ENCODE results near the gene NUP205.

The NUP205 gene

DNA sequence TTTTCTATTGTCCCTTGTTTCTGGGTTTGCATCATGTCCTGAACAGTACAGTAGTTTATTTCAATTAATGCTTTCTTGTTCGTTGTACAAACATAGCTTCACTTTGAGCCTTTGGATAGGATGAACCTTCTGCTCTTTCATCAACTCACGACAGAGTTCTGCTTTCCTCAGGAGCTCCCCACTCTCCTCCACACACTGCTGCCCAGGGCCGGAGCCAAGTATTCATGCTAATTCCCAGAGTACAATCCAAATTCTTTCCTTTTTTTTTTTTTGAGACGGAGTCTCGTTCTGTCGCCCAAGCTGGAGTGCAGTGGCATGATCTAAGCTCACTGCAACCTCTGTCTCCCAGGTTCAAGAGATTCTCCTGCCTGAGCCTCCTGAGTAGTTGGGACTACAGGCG lies 7.5 kb upstream of the NUP205 start:
- no peak for DNase-seq (ENCODE audit: low read depth in 2 of 2)

DNA sequence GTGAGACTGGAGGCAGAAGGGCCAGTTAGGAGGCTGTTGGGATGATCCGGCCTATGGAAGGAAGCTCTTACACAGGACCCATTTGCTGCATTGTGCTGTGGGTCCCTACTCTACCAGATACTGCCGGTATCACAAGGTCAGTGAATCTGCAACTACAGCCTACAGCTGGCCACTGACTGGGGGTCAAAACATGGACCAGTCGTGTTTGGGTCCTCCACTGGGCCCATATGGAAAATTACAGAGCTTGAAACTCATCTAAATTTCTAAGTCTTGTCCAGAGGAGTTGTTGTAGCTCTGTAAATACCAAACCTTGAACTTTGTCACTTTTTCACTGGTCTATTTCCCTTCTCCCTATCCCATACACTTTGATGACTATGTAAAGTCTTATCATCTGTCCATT lies 5.6 kb upstream of the NUP205 start:
- DNase-seq (ENCODE audit: low read depth in 2 of 2) = no peak

DNA sequence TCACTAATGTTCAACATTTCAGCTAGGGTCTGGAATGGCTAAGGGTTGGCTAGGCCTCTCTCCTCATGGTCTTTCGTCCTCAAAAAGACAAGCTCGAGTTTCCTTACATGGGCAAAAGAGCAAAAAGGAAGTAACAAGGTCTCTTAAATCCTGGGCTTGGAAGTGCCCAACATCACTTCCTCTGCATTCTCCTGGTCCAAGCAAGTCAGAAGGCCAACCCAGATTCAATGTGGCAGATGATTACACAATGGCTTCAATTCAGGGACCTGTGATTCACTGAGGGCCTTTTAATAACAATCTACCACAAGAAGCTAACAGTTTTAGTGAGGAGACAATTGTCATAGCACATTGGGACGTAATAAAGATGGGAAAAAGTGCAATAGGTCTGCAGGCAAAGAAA lies 4.4 kb upstream of the NUP205 start:
- DNase-seq (ENCODE audit: low read depth in 2 of 2) = no peak

DNA sequence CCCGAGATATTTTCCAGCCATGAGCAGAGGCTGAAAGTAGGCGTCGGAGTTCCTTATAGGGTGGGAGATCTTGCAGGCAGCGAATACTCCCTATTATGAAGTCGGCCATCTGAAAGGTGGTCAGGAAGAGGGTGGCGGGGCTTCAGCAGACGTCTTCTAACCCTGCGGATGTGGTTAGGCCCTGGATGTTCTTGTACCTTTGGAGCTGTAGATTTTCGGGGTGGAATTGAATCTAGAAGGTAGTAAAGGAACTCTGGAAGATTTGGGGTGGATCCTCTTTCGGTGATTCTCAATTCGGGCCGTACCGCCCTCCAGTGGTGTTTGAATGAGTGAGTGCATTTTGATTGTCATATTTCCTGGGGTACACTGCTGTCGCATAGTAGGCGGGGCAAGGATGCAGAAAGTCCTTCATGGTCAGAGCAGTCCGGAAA lies 635 bp downstream of the NUP205 start:
- peak; percentile 22 to 39 for DNase-seq (ENCODE audit: low read depth in 2 of 2)

DNA sequence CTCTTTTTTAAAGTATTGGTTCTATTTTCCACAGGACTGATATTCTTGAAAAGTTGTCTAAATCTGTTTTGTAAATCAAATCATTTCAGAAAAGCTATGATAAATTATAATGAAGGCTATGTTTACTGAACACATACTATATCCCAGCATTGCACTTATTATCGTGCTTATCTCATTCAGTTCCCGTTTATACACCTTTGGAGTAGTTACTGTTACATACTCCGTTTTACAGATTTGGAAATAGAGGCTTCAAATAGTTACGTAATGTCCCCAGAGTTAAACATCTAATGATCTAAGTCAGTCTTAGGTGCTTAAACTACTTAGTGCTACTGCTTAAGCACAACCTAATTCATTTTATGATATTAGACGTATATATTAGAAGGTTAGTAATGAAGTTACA lies 1.2 kb downstream of the NUP205 start:
- no peak for DNase-seq (ENCODE audit: low read depth in 2 of 2)

DNA sequence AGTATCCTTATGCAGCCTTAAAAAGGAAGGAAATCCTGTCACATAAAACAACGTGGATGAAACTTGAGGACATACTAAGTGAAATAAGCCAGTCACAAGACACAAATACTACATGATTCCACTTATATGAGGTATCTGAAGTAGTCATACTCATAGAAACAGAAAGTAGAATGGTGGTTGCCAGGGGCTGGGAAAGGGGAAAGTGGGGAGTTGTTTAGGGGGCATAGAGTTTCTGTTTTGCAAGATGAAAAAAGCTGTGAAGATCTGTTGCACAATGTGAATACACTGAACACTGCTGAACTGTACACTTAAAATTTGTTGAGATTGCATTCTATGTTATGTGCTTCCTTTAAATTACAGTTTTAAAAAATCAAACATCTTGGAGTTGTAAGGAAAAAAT lies 2.9 kb downstream of the NUP205 start:
- no peak for DNase-seq (ENCODE audit: low read depth in 2 of 2)

DNA sequence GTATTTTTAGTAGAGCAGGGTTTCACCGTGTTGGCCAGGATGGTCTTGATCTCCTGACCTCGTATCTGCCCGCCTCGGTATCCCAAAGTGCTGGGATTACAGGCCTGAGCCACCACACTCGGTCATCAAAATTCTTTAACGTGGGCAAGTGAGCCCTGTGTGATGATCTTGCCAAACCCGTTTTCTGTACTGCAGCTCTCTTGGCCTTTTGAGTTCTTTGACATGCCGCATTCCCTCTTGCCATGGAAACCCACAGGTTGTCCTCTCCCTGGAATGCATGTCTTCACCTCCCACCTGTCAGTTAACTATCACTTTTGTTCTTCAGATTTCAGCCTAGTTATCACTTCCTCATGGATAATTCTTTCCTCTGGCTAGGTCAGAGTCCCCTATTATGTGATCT lies 5.0 kb downstream of the NUP205 start:
- DNase-seq (ENCODE audit: low read depth in 2 of 2) = no peak

DNA sequence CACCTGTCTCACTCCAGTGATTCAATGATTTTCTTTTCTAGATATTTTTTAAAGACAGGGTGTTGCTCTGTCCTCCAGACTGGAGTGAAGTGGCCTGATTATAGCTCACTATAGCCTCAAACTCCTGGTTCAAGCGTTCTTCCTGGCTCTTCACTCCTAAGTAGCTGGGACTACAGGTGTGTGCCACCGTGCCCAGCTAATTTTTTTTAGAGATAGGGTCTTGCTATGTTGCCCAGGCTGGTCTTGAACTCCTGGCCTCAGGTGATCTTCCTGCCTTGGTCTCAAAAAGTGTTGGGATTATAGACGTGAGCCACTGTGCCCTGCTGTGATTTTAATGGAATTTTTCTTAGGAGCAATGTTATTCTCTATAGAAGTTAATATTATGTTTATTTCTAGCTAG lies 14.1 kb downstream of the NUP205 start:
- DNase-seq (ENCODE audit: low read depth in 2 of 2) = no peak

DNA sequence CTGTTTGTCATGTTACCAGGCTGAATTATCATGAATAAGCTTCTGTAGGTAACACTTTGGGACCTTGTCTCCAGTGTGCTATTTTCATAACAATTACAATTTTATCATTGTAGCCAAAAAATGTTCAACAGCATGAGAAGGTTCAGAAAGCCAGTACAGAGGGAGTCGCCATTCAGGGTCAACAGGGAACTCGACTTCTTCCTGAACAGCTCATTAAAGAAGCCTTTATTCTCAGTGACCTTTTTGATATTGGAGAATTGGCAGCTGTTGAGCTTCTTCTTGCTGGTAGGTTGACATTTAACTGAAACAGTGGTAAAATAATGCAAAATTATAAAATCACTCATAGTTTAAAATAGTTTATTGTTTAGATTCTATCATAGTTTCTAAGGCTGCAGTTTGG lies 15.8 kb downstream of the NUP205 start:
- no peak for DNase-seq (ENCODE audit: low read depth in 2 of 2)

DNA sequence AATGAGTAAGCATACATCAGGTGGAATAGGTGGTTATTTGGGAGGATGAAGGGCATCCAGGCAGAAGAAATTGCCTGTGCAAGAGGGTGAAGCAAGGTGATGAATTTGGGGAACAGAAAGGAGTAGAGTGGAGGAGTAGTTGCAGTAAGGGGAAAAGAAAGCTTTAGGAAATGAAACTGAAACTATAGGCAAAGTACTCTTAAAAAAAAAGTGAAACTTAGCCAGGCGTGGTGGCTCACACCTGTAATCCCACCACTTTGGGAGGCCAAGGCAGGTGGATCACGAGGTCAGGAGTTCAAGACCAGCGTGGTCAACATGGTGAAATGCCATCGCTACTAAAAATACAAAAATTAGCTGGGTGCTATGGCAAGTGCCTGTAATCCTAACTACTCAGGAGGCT lies 17.6 kb downstream of the NUP205 start:
- DNase-seq (ENCODE audit: low read depth in 2 of 2) = no peak

DNA sequence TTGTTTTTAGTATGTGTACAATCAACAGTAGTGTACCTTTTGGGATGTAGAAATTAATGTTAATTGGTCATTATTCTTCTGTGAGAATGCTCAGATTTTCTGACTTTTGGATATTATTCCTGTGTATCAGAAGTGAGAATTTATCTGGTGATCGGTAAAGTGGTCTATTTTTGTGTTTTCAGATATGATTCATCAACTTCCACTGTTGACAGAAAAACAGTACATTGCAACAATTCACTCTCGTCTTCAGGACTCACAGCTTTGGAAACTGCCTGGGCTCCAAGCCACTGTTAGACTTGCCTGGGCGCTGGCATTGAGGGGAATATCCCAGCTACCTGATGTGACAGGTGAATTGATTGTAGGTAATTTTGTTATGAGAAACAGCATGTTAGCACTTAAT lies 20.9 kb downstream of the NUP205 start:
- DNase-seq (ENCODE audit: low read depth in 2 of 2) = no peak

DNA sequence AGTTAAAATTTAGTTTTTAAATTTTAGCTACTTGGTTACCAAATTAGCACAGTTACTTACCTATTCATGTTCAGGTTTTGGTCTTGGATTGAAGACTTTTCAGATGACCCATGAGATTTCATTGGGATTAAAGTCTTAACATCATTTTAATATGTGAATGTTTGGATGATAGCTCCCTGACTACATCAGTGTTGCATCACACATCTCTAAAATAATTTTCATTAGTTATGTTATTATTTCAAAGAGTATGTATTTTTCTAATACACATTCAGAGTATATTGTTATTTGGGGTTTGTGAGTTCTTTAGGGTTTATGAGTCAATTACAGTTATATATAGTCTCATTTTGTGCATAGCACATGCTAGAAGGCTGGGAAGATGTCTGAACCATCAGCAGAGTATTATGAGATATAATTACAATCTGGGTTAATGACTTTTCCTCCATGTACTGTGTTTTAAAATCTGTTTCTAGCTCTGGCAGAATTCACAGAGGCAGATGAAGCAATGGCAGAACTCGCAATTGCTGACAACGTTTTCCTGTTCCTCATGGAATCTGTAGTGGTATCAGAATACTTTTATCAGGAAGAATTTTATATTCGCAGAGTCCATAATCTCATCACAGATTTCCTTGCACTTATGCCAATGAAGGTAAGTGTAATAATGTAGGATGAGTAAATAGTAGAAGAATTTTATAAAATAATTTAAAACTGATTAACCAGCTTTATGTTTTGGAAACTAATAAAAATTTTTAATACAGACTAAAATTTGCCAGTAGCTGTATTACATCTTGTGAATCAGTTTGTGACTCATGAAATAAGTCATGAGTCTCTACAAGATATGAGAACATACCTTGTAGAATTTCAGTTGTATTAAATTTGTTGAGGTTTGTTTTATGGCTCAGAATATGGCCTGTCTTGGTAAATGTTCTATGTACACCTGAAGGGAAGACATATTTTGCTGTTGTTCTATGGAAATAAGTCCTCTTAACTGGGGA lies 26.9 kb downstream of the NUP205 start:
- no peak for DNase-seq (ENCODE audit: low read depth in 2 of 2)

DNA sequence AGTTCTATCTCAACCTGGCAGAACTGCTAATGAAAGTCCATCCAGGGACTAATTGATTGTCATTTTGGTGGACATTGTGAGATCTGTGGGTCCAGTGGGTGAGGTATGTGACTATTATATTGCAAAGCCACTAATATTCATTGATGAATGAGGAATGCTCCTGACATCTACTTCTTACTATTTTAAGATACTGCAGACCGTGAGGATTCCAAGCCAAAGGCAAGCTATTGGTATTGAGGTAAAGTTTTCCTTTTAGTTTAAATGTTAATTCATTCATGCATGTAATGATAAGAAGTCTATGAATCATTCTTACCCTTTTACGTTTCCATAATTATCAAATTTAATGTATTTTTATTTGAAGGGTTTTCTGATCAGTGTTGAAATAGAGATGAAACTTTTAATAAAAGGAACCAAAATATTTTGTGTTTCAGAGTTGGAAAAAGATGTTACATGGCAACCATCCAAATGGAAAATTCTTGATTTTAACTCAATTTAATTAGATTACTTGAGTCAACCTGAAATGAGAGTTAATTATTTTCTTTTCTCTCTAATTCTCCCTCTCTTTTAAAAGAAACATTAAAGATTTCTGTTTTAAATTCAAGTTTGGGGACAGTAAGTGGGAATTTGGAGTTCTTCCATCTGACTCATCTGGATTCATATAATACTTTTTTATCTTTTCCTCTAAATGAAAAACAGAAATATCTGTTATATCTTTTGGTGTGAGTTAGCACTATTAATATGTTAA lies 39.6 kb downstream of the NUP205 start:
- no peak for DNase-seq (ENCODE audit: low read depth in 2 of 2)

DNA sequence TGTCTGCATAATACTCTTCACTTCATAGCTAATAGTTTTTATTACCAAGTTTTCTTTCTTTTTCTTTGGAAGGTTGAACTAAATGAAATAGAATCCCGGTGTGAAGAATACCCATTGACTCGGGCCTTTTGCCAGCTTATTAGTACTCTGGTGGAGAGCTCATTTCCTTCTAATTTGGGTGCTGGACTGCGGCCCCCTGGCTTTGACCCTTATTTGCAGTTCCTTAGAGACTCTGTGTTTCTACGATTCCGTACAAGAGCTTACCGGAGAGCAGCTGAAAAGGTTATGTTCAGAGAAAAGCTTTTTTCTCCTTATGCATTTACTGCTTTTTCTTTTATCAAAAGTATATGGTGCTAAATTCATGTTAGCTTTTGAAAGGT lies 40.2 kb downstream of the NUP205 start:
- DNase-seq (ENCODE audit: low read depth in 2 of 2) = no peak

DNA sequence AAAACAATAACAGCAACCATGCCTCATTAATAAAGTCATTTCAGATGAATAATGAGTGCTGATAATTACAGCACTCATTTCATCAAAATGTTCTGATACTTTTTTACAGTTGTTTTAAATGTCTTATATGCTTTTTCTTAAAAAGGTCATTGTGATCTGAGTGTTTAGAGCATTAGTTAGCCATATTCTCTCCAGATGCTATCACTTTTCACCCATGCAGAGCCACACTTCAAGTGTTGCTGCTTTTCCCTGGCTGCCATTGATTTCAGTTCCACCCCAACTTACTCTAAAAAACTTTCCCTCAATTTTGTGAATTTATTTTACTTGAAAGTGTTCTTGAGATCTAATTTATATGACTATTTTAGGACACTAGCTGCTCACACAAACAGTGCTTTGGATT lies 41.8 kb downstream of the NUP205 start:
- DNase-seq (ENCODE audit: low read depth in 2 of 2) = no peak

DNA sequence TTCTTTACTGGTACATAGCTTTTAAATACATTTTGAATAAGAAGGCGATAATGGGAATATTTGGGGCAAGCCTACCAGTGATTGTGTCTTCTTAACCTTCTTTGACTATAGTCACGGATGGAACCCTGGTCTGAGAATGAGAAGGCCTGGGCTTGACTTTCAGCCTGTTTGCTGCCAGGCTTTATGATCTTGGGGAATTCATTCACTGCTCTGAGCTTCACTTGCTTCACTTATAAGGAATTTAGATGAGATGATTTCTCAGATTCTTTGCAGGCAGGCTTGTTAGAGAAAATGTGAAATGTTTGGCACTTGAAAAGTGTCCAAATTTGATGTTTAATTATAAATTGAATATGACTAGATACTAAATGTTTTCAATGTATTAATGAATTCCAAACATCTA lies 42.5 kb downstream of the NUP205 start:
- no peak for DNase-seq (ENCODE audit: low read depth in 2 of 2)

DNA sequence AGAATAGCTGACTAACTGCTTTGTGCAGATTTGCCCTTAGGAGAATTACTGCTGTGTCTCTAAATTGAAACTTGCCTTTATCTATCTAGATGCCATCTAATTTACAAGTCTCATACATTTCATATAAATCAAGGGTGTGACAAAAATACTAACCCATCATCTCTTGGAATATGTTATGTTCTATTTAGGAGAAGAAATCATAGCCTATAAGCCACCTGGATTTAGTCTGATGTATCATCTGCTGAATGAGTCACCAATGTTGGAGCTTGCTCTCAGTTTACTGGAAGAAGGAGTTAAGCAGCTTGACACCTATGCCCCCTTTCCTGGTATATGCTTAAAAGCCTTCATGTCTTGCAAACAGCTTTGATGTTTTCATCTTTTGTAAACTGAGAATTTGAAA lies 43.5 kb downstream of the NUP205 start:
- DNase-seq (ENCODE audit: low read depth in 2 of 2) = no peak

DNA sequence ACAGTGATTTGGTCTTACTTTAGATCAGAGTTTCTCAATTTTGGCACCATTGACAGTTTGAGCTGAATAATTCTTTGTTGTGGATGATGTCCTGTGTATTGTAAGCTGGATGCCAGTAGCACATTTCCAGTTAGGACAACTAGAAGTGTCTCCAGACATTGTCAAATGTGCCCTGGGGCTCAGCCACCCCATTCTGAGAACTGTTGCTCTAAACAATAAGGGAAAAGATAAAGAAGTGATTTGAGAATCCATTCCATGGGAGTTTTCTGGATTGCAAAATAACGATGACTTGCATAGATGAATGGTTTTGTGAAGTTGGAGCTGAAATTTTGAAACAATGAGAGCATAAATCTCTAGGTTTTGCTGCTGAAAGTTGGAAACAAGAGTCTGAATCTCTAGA lies 44.6 kb downstream of the NUP205 start:
- no peak for DNase-seq (ENCODE audit: low read depth in 2 of 2)

DNA sequence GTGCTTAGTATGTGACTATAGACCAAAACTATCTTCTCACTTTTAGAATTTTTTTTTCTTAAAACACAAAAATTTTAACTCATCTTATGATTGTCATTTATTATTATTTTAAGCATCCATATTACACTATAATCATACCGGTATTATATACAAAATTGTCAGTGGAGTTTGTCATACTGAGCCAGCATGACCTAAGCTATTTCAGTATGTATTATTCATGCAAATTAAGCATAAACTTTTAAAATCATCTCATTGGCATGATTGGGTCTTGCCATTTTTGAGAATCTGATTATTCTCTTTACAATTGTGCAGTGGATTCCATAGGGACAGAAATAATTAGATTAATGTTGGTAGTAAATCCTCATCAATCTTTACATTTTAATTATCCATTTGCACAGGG lies 58.4 kb downstream of the NUP205 start:
- DNase-seq (ENCODE audit: low read depth in 2 of 2) = no peak

DNA sequence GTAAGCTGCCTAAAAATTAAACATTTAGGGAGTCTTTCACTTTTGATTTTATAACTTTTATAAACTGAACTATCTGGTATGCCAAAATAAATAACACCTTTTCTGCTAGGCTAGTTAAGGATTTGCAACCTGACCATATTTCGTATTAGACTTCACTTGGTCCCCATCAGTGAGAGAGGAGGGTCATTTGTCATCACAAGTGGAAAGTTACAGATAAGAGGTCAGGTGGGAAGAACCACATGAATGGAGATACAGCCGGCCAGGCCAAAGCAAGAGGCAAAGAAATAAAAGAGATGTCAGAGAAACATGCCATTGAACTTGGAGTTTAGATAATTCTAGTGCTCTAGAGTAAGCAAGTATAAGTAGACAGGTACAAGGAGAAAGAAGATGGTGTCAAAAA lies 60.1 kb downstream of the NUP205 start:
- DNase-seq (ENCODE audit: low read depth in 2 of 2) = no peak

DNA sequence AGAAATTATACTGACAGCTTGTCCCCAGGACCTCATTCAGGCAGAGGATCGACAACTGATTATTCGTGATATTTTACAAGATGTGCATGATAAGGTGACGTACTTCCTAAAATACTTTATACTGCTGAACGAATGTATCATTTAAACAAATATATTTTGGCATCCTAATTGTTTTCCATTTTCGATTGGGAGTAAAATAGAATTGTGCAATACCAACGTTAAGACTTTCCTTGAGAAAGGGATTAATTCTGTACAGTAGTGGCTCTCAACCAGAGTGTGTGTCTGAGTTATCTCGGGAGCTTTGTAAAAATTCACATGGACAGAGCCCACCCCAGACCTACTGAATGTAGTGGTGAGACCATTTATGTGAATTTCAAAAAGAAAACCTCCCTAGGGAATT lies 60.8 kb downstream of the NUP205 start:
- DNase-seq (ENCODE audit: low read depth in 2 of 2) = no peak

DNA sequence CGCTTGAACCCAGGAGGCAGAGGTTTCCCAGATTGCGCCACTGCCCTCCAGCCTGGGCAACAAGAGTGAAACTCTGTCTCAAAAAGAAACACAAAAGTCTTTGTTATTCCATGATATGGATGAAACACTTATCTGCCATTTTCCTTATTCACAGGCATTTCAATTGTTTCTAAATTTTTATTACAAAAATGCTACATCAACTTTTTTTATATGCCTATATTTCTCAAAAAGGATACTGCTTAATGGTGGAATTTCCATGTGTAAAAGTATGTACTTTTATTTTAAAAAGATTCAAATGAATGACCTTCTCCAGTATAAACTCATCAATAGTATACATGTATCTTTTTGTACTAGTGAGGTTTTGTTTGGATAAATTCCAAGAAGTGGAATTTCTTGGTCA lies 62.7 kb downstream of the NUP205 start:
- no peak for DNase-seq (ENCODE audit: low read depth in 2 of 2)
